T-helper 22 cell (primary cell): Measurements from ENCODE around the gene SLC24A4.

Experiments
- DNase-seq: peaks from one replicate; pipeline ENCODE4 v3.0.0-alpha.2; 2020; ENCODE audit warnings: low read depth

Gene SLC24A4

GRCh38 chr14:92475451-92476187 lies 152.7 kb downstream of the SLC24A4 start:
- DNase-seq = no peak

DNA sequence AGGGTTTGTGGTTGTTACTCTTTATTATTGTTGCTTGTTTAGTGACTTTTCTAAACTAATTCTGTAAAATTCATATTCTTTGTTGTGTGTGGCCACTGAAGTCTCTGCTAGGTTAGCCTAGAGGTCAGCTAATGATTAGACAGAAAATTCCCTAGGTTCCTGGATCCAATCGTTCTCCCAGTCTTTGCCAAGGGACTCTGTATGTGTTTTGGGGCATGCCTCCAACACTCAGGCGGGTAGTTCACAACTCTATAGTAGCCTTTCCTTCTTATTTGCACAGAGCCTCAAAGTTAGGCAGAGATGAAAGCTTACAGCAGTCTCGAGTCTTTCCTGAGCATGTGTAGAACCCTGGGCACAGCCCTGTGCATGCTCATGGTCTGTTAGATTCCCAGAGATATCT lies 157.9 kb downstream of the SLC24A4 start:
- DNase-seq = no peak

- DNase-seq = no peak
Observed at GRCh38 chr14:92481386-92481785, 158.4 kb downstream of the SLC24A4 start.

DNA sequence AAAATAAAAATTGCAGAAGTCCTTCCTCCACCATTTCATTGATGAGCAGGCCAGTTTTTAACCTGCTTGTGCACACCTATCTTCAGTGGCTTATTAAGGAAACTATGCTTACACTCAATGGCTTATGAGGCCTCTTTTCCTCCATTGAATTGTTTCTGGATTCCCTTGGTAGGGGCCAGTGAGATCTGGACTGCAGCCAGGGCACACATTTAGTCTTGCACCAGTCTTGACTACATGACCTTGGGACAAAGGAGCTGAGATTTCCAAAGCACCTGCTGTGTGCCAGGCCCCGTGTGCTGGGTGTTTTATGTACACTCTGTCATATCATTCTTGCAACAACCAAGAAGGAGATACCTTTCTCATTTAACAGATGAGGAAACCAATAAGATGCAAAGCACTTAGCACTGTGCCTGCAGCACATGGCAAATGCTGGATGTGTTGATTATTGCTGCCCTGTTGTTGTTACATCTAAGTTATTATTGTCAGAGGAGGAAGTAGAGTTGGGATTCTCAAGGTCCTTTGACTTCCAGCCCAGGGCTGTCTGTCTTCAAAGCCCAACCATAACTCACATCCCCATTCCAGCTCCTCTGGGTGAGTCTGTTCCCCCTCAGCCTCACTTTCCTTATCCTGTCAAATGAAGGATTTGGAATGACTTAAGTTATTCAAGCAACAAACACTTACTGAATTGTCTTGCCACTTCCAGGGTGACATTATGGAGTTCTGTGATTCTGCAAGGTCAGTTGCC lies 159.0 kb downstream of the SLC24A4 start:
- DNase-seq = no peak

- DNase-seq = no peak
Observed at GRCh38 chr14:92482621-92483319, 159.8 kb downstream of the SLC24A4 start.

GRCh38 chr14:92484132-92484823 lies 161.3 kb downstream of the SLC24A4 start:
- DNase-seq = no peak

DNA sequence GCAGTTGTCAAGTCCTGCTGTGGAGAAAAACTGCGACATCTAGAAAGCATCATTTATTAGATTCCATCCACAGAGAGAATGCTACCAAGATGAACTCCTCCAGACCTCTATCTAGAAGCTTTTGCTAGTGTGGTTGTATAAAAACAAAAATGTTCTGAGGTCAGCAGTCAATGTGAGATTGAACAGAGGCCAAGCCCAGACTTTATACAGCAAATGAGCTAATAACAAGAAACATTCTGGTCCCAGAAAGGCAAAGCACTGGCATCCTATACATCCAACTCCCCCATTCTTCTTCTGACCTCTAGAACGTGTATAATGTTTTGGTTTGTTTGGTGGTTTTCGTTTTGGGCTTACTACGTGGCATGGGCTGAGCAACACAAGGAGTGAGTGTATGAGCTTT lies 163.9 kb downstream of the SLC24A4 start:
- no peak for DNase-seq

DNA sequence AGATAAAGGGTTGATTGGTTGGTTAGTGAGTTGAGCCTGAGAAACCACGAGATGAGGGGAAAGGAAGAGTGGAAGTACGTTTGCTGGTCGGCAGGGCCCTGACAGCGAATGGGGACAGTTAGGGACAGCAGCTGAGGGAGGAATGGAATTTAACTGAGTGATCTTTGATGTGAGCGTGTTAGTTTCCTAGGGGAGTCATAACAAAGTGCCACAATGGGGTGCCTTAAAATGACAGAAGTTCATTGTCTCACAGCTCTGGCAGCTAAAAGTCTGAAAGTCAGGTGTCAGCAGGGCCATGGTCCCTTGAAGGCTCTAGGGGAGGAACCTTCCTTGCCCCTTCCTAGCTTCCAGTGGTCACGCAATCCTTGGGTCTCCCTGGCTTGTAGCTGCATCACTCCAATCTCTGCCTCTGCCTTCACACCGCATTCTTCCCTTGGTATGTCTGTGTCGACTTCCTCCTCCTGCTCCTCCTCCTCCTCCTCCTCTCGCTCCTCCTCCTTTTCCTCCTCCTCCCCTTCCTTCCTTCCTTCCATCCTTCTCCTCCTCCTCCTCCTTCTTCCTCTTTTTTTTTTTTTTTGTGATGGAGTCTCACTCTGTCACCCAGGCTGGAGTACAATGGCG lies 164.7 kb downstream of the SLC24A4 start:
- DNase-seq = no peak

DNA sequence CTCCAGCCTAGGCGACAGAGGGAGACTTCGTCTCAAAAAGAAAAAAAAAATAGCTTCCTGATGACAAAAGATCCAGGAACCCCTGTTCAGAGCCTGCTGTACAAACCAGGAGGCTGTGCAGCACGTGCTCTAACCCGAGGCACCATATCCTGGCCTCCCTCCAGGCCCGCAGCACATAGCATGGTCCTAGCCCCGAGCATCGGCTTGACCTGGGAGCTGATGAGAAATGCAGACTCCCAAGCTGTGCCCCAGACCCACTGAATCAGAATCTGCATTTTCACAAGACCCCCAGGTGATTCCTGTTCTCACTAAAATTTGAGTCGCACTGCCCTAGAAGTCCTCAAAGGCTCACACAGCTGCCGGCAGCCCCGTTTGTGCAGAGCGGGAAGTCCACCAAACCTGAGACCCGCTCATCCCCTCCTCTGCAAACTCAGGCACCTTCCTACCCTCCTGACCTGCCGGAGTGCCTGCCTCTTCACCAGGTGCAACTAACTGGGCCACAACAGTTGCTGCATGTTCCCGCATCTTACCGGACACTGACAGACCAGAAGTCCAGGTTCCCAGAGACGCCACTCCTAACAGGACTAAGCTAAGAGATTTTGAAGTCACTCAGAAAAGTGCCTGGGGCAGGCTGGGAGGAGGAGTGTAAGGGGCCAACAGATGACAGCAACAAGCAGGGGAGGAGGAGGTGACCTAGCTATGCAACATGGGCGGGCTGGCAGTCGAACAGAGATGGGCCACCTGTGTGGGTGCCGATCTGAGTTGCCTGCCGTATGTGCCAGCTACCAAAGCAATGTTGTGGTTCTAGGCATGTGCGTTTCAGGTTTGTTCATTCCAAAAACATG lies 166.7 kb downstream of the SLC24A4 start:
- DNase-seq = no peak

- no peak for DNase-seq
Observed at GRCh38 chr14:92490239-92490959, 167.4 kb downstream of the SLC24A4 start.

- DNase-seq = no peak
Observed at GRCh38 chr14:92491782-92492181, 168.8 kb downstream of the SLC24A4 start.

DNA sequence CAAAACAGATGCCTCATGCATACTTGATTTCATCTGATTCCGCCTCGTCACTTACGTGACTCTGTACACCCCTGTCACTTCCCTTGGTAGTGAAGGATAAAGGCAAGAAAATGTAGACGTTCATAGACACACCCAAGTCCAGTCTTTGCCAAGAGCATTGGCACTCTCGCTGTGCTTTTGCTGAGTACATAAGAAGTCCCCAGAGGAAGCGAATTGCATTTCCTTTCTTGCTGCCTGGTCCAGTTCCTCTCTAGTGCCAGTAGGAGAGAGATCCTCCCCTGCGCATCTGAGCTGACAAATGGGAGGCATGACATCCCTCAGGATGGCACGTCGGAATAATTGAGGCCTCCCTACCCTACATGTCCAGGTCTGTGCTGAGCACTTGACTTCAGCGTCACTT lies 169.3 kb downstream of the SLC24A4 start:
- no peak for DNase-seq

GRCh38 chr14:92493024-92493423 lies 170.1 kb downstream of the SLC24A4 start:
- no peak for DNase-seq

- DNase-seq = no peak
Observed at GRCh38 chr14:92493492-92493891, 170.5 kb downstream of the SLC24A4 start.

GRCh38 chr14:92494512-92494911 lies 171.5 kb downstream of the SLC24A4 start:
- DNase-seq = no peak

DNA sequence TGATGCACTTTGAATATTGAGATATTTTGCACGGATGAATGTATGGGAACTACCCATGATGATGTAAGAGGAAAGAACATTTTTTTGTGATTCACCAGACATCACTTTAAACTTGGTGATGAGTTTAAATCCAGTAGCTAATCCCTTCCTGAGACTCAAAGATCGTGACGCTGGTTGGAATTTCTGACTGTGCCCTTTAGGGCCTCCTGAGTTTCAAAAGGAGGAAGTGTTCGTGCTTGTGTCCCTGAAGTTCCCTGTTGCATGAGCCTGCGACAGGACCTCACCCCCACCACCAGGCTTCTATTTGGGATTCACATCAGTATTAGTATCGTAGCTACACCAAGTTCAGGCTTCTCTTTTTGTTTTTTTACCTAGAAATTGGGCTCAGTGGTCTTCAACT lies 172.1 kb downstream of the SLC24A4 start:
- DNase-seq = no peak

DNA sequence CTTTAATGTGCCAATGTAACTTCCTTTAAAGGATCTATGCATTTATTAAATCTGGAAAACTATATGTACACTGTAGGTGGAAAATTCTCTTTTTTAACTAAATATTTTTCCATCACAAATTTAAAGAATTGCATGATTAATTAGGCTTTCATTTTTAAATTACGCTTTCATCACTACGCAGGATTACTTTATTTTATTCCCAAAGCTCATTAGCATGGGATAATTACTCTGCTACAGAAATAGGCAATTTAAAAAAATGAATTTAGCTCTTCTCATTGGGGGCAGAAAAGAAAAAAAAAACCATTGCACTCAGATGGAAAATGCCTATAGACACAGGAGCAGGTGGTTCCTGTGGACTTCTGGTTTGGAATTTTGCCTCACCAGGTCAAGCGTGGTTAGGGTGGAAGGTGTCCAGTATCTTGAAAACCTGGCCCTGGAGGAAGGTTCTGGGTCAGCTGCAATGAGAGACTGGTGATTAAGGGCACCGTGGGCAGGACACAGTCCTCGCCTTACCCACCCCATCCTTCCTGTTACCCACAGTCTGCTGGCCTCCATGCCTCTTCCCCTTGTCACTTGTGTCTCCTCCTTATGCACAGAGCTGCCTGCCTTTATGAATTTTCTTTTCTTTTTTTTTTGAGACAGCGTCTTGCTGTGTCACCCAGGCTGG lies 173.4 kb downstream of the SLC24A4 start:
- no peak for DNase-seq

GRCh38 chr14:92497391-92497790 lies 174.4 kb downstream of the SLC24A4 start:
- DNase-seq = no peak

- DNase-seq = no peak
Observed at GRCh38 chr14:92499234-92499633, 176.3 kb downstream of the SLC24A4 start.

GRCh38 chr14:92500491-92500941 lies 177.6 kb downstream of the SLC24A4 start:
- no peak for DNase-seq
